GM19452 (cell line): ENCODE results near the gene MOCS1.
"Not testable (repeated sequence)": the region's sequence is repeated elsewhere in the genome, so short reads cannot be mapped to it uniquely, and the experiment has no call there.

Experiments
- ATAC-seq: cut with Tn5 transposase; IDR thresholded peaks from one replicate; pipeline ENCODE4 v1.9.1; 2021; ENCODE audit not compliant: unreplicated experiment

The MOCS1 gene

DNA sequence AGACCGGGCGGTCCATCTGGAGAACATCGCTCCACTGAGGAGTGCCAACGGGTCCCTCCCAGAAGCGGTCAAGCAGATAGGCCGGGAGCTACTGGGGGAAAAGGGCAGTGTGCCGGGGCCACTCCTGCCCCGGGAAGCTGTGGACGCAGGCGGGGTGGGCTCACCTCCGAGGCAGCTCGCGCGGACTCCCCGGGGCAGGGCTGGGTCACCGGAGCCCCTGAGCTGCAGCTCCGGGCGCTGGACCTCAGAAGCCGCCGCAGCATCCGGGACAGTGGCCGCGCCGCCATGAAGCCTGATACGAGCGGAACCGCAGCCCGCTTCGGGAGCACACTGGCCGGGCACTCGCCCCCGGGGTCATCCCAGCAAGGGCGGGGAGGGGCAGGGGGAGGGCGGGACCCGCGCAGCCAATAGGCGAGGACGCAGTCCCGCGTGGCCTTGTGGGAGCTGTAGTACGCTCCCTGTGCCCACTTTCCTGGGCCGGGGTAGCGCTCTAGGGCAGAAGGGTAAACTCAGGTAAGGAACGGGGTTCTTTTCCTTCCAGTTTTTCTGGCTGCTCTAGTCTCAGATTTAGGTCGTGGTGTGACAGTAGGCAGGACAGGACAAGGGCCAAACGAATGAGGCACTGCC, at the start of gene MOCS1:
TSS of gene MOCS1 (minus strand) at position 332 of the 627 bp plus-strand sequence. CDS start at position 287, 45 bp downstream.
- ATAC-seq = no peak

DNA sequence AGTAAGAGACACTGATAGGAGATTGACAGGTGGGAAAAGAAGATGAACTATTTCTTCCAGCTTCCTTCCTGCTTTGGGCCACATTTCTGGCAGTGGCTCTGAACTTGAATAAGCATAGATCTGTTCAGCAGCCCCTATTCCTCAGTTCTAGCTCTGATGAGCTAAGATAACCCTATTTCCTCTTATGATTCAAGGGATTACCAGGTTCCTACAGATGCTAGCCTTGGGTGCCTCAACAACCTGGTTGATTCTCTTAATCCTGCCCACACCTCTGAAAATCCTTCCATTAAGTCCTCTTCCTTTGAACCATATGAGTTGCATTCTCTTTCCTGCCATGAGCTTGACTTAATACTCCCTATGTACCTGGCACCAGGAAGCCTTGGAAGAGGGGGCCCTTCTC, 49.8 kb upstream of the MOCS1 start:
- no peak for ATAC-seq

DNA sequence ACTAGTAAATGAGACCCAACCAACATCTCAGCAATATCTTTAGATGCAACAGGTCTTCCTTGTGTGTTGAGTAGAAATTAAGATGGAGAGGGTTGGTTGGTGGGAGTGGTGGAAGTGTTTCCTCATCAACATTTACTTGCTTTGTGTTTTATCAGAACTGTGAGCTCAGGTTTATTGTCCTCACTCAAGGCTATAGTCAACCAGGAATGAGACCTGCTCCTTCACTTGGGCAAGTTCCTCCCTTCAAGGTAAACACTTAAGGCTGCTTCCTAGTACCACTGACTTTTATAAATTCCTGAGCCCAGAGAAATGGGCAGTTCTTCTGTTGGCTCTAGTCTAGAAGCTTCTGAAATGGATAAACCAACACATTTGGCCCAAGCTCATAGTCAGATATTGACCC, 48.9 kb upstream of the MOCS1 start:
- ATAC-seq = no peak

DNA sequence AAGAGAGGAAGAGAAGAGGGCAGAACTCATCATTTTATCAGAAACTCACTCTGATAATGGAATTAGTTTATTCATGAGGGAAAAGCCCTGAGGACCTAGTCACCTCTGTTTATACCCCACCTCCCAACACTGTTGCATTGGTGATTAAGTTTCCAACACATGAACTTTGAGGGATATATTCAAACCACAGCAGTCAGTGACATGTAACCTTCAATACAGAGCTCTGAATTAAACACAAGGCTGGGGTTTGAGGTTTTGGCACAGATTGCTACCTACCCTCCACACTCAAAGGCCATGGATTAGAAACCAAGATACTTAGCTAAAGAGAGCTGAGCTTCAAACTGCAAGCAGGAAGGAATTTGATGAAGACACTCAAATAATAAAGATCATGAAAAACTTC, 48.5 kb upstream of the MOCS1 start:
- no peak for ATAC-seq

DNA sequence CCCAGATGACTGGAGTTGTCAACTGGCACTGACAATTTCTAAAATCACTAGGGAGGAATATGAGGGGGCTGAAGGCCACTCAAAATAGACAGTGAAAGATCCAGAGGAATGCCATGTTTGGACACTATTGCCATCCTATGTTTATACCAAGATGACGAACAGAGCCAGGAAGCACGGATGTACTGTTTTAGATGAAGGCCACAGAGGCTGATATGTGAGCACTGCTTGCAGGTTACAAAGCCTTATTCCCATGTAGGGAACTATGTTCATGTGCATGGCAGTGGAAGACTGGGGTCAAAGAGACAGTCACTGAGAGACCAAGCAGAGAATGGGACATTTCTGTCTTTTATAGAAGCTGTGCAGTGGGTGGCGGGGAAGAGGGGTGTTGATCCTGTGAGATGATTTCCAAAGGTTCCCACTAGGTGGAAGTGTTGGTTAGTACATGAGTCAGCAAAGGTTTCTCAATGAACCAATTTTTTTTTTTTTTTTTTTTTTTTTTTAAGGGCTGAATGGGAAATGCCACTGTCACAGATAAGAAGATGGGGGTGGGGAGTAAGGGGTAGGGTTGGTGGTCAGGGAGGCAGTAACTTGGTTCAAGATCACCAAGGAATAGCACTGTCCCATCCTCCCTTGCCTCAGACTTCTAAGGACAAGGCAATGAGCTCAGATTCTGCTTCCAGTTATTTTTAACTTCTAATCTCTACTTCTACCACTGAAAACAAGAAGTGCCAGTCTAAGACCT, 46.7 kb upstream of the MOCS1 start:
- ATAC-seq = no peak

GRCh38 chr6:39979461-39980328, 45.4 kb upstream of the MOCS1 start:
- ATAC-seq = no peak

DNA sequence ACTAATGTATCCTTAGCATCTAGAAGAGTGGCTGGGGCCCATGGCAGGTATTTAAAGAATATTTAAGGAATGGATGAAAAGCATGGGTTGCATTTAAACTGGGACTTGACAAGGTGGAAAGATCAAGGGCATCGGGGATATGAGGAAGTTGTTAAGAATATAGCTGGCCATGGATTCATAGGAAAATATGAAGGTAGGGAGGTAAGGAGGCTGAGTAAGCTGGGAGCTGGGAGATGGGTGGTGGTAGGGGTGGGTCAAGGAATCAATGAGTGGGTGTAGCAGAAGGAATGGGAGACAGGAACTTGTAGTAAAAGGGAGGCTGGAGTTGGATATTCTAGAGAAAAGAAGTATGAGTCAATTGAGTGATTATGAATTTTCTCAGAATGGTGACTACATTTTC, 44.0 kb upstream of the MOCS1 start:
- ATAC-seq = no peak

DNA sequence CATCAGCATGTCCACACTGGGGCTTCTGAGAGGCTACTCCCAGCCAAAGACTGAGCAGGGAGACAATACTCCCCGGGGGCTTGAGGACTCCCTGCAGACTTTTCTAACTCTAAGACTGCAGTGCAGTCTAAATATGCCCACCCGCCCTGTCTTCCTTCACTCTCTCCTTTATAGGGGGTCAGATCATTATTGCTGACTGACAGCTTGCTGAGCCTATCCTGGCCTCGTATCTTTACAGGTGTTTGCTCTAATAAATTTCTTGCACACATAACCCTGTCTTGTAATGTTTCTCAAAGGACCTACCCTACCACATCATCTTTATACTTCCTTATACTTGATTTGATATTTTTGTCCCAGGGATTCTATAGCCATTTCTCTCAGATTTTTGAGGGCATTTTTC, 39.4 kb upstream of the MOCS1 start:
- ATAC-seq = no peak

GRCh38 chr6:39972717-39973116, 38.5 kb upstream of the MOCS1 start:
- ATAC-seq = not testable (repeated sequence)

DNA sequence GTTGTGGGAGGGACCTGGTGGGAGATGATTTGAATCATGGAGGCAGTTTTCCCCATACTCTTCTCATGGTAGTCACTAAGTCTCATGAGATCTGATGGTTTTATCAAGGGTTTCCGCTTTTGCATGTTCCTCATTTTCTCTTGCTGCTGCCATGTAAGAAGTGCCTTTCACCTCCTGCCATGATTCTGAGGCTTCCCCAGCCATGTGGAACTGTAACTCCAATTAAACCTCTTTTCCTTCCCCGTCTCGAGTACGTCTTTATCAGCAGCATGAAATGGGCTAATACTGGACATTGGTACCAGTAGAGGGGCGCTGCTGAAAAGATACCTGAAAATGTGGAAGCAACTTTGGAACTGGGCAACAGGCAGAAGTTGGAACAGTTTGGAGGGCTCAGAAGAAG, 36.9 kb upstream of the MOCS1 start:
- not testable (repeated sequence) for ATAC-seq

- no peak for ATAC-seq
Measured at GRCh38 chr6:39965751-39966150, 31.5 kb upstream of the MOCS1 start.

DNA sequence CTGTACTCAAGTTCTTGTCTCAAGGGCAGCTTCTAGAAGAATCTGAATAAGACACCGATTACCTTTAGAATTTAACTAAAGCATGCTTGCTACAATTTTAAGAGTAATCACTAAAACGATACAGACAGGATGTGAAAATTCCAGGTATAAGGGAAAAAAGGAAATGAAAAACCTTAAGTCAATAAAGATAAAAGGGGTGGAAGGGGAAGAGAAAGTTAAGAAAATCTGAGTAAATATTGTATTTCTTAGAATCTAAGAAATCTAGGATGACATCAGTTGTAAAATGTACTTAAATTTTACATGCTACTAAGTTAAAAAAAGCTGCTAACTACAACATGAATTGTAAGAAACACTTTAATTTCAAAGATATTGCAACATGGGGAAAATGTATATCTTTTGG, 30.3 kb upstream of the MOCS1 start:
- no peak for ATAC-seq

DNA sequence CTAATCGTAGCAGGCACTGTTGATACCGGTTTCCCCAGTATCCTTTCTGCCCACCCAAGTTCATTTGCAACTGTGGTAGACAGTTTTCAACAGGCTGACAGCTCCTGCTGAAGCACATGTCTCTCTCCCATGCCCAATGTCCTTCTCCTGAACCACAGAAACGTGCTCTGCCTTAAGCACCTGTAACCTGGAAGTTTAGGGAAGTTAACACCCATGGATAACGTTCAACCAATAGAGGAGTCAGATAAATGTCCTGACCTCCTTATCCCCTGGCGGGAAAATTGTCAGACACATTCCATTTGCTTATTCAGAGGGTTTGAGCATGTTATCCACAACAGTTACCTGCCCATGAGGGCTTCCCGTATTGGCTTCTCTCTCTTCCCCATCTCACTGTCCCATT, 29.8 kb upstream of the MOCS1 start:
- no peak for ATAC-seq

DNA sequence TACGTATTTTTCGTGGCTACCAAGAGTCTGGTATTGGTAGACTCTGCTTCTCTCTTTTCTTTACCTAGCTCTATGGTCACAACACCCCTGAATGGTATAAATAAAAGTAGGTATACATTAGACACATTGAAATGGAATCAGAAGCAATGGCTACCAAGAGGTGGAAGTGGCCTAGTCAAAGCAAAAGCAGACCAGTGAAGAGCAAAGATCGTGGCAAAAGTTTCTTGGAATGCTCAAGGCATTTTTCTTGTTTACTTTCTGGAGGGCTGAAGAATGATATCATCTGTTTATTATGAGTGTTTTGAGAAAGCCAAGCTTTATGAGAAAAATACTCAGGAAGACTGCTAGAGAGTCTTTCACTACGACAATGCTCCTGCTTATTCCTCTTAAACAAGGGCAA, 28.6 kb upstream of the MOCS1 start:
- no peak for ATAC-seq

DNA sequence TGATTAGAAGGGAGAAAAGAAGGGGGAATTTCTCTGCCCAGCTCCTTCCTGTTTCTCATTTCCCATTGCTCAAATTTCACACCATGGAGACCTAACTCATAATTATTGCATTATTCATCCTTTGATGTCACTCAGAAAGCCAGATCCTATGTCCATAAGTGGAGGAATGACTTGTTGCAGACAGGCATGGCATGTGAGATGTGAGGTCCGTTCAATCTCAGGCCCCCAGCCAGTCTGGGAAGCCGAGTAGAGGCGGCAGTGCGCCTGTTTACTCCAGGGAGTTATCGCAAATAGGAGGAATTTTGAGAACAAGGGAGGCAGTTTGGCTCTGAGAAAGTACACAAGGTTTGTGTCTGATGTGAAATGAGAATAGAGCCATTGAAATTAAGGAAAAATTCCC, 26.9 kb upstream of the MOCS1 start:
- no peak for ATAC-seq

DNA sequence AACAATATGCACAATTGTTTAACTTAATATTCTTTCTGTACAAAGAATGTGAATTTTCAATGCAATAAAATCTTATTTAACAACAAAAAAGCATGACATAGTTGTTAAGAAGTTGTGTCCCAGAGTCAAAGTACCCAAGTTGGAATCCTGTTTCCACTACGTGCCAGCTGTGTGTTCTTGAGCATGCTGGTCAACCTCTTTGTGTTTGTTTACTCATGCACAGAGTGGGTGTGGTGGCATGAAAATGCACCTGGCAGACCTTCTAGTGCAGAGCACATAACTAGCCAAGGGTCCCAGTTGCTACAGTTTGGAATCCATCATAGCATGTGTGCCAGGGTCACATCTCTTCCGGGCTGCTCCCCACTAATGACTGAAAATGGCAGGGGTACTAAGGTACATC, 24.7 kb upstream of the MOCS1 start:
- no peak for ATAC-seq

DNA sequence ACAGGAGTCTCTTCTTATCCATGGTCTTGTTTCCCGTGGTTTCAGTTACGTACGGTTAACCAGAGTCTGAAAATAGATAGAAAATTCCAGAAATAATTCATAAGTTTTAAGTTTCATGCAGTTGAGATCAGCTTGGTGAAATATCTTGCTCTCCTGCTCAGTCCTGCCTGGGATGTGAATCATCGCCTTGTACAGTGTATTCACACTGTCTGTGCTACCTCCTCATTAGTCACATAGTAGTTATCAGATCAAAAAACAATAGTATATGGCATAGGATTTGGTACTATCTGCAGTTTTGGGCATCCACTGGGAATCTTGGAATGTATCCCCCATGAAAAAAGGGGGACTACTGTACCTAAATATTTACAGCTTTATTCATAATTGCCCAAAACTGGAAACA, 22.7 kb upstream of the MOCS1 start:
- ATAC-seq = no peak

GRCh38 chr6:39953076-39953618, 18.9 kb upstream of the MOCS1 start:
- no peak for ATAC-seq

GRCh38 chr6:39952167-39952566, 17.9 kb upstream of the MOCS1 start:
- ATAC-seq = no peak

DNA sequence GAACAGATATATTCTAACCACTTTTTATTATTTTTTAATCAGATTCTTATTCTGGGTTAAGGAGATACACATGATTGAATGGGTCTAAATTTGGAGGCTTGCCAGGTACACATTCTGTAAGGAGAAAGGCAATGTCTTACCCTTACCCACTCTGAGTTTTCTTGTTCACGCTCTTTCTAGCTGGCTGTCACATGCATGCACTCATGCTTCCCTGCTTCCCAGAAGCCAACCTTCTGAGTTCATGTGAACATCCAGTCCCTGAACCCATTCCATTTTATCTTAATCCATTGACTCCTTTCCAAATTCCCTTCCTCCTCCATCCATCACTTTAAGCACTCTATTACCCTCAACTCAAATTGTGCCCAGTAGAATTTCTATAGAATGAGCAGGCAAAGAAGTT, 17.5 kb upstream of the MOCS1 start:
- no peak for ATAC-seq

GRCh38 chr6:39951191-39951590, 16.9 kb upstream of the MOCS1 start:
- ATAC-seq = no peak
